GM10266 (cell line): ENCODE measurements around the gene NFIX.
A peak's percentile ranks its signal among the peaks of the same experiment; 100 is the strongest.

ENCODE experiments used
- DNase-seq: peaks from one replicate; pipeline ENCODE4 v3.0.0; 2012; ENCODE audit errors: extremely low spot score
- TF ChIP-seq, protein P1 (sequence below): IDR thresholded peaks from 2 replicates; pipeline ENCODE4 v1.5.1; 2012; ENCODE audit warnings: mild to moderate bottlenecking, low read depth; ENCODE audit not compliant: control insufficient read depth, insufficient read depth; ENCODE audit errors: missing control alignments

The NFIX gene

DNA sequence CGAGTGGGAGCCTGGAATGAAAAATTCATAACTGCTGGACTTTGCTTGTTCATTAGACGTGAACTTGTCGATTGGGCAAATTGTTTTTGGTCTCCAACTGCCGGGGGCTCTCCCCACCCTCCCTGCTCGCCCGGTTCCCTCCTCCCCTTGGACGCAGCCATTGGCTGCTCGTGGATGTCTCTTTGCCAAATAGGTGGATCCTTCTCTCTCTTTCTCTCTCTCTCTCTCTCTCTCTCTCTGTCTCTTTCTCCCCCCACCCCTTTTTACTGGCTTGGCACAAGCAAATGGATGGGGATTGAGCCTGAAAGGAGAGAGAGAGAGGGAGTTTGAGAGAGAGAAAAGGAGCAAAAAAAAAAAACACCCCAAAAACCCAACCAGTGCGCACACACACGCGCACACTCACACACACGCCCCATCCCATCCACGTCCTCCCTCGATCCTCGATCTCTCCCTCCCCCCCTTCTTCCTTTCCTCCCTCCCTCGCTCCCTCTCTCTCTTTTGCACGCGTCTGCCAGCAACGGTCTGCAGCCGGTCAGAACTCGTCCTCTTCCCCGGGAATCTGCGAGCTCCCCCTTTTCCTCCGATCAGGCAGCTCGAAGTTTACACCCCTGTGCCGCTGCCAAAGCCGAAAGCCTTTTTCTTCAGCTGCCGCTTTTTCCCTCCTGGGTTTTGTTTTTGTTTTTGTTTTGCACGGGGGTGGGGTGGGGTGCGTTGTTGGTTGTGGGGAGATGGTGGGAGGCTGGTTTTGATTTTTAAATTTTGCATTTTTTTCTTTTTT lies 27.8 kb downstream of the NFIX start:
- DNase-seq, result peak; percentile 76
- TF ChIP-seq, protein P1, sequence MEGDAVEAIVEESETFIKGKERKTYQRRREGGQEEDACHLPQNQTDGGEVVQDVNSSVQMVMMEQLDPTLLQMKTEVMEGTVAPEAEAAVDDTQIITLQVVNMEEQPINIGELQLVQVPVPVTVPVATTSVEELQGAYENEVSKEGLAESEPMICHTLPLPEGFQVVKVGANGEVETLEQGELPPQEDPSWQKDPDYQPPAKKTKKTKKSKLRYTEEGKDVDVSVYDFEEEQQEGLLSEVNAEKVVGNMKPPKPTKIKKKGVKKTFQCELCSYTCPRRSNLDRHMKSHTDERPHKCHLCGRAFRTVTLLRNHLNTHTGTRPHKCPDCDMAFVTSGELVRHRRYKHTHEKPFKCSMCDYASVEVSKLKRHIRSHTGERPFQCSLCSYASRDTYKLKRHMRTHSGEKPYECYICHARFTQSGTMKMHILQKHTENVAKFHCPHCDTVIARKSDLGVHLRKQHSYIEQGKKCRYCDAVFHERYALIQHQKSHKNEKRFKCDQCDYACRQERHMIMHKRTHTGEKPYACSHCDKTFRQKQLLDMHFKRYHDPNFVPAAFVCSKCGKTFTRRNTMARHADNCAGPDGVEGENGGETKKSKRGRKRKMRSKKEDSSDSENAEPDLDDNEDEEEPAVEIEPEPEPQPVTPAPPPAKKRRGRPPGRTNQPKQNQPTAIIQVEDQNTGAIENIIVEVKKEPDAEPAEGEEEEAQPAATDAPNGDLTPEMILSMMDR, result no peak

DNA sequence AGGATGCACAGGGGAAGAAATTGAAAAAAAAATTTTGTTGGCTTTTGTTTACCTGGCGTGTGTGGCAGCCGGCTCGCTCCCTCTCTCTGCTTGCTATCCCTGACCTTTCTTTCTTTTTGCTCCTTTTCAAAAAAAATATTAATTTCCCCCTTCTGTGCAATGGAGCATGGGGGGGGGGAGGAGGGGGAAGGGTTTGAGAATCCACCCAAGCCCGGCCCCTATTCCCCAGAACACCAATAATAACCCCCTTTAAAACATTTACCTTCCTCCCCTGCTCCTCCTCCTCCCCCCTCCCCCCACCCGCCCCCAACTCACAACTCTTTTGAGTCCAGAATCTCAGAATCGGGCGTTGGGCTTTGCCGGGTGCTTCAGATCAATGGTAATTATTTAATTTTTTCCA lies 28.4 kb downstream of the NFIX start:
- TF ChIP-seq, protein P1, result no peak
- no peak for DNase-seq

DNA sequence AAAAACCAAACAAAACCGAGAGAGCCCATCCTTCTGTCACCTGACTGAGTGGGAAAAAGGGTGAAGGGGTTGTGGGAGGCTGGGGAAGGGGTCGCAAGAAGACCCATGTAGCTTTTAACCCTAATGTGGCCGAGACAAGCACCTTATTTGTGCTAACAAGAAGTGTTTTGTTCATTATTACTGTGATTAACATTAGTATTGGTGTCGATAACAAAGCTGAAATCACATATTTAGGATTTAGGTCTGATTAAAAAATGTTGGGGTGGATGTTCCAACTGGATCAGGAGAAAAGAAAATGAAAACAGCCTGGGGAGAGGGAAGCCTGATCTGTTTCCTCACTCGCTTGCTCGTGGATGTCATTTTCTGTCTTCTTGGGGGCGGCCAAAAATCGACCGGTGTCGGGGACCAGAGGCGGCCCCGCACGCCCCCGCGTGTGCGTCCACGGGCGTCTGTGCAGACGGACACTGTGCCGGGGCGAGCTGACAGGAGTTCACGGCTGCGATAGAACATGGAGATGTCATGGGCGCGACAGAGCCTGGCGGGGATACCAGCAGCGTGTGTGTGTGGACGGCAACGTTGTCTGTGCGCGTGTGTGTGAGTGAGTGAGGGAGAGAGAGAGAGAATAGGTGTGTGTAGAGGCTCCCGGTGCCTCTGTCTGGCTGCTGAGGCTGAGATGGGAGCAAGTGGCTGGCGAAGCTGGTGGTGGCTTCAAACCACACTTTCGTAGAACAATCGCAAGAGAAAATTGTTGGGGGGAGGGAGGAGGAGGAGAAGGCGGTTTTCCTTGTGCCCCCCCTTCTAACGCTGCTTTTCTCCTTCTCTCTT lies 29.1 kb downstream of the NFIX start:
- DNase-seq, result no peak
- TF ChIP-seq, protein P1, result no peak

DNA sequence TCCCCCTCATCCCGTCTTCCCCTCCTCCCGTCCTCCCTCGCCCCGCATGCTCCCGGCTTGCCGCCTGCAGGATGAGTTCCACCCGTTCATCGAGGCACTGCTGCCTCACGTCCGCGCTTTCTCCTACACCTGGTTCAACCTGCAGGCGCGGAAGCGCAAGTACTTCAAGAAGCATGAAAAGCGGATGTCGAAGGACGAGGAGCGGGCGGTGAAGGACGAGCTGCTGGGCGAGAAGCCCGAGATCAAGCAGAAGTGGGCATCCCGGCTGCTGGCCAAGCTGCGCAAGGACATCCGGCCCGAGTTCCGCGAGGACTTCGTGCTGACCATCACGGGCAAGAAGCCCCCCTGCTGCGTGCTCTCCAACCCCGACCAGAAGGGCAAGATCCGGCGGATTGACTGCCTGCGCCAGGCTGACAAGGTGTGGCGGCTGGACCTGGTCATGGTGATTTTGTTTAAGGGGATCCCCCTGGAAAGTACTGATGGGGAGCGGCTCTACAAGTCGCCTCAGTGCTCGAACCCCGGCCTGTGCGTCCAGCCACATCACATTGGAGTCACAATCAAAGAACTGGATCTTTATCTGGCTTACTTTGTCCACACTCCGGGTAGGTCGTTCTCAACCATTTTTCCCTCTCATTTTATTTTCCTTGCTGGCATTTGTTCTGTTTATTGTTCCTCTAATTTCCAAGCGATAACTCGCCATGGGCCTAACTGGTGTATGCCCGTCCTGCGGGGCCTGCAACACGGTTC lies 29.8 kb downstream of the NFIX start:
- no peak for DNase-seq
- TF ChIP-seq, protein P1, result no peak

DNA sequence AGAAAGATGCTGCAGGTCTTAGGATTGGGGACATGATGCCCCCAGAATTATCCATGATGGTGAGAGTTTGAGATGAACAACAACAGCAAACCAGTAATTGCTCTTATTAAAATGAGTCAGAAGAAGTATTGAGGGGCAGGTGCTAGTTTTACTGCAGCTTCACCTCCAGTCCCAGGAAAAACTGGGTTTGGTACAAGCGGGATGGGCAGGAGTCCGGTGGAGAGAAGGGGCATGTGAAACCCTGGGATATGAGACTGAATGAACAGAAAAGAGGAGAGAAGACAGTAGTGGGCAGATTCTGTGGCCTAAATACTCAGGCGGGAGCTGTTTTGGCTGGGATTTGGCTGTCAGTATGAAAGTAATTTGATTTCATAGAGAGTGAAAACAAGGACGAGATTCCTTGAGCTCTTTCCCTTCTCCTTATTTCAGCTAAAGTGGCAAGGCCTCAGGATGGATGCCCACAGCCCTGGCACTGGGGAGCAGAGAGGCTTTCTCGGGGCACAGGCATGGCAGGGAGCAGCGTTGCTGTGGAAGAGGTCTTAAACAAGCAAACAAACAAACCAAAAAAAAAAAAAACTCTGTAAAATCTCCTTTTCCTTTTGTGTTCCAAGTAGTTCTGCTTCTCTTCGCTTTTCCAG lies 30.7 kb downstream of the NFIX start:
- TF ChIP-seq, protein P1, result no peak
- no peak for DNase-seq

DNA sequence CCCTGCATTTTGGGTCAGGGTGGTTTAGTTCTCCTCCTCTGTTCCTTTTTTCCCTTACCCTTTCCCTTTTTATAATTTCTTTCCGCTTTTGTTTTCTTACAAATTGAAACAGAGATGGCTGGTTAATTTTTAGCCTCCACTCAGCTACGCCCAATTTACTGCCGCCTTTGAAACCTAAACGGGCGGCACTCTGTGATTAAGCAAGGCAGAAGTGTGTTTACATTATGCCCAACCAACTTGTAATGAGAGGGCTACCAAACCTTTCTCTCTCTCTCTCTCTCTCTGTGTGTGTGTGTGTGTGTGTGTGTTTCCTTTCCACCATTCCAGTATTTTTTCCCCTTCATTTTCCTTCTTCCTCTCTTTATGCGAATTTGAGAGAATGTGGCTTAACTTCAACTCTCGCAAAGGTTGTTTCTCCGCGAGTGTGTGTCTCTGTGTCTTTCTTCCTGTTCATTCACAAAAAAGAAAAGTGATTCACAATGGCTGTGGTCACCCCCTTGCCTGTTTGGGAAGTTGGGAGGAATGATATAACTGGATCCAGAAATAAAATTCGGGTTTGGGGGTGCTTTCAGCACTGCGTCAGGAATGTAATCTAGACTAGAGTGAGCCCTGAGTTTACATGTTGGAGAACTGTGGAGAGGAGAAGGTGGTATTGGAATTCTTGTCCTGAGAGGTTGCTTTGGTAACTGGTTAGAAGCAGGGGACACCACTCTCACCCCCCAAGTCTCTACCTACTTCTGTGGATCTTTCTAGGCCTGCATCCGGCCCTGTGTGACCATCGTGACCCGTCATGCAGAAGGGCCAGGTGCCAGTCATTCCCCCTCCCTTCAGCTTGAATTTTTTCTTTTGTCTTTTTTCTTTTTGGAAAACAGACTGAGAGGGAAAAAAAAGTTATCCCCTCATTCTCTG lies 31.4 kb downstream of the NFIX start:
- TF ChIP-seq, protein P1, result no peak
- no peak for DNase-seq
